Endodermal cell (in vitro differentiated cells): ENCODE results near the gene RGL1. TPM values are rescaled to one million over a fixed set of nuclear protein-coding genes. Genes with fewer than 3 reads are reported as not detected.

Experiments used
- DNase-seq: peaks from one replicate; pipeline ENCODE4 v3.0.0-alpha.2; 2017
- H3K27ac ChIP-seq: 2 replicates; pipeline ENCODE4 v1.5.1; 2013; ENCODE audit warnings: mild to moderate bottlenecking, low read depth, low read length, moderate library complexity
- H3K27me3 ChIP-seq: 2 replicates; pipeline ENCODE4 v1.6.1; 2013; ENCODE audit warnings: mild to moderate bottlenecking, low read length, moderate library complexity; ENCODE audit not compliant: insufficient read depth, control insufficient read depth, poor library complexity, severe bottlenecking
- H3K36me3 ChIP-seq: 2 replicates; pipeline ENCODE4 v1.7.0; 2013; ENCODE audit warnings: mild to moderate bottlenecking, low read length, moderate library complexity; ENCODE audit not compliant: control insufficient read depth, insufficient read depth
- H3K4me1 ChIP-seq: one replicate; pipeline ENCODE4 v1.7.0; 2013; ENCODE audit warnings: low read length; ENCODE audit not compliant: control insufficient read depth, insufficient read depth
- H3K4me3 ChIP-seq: 2 replicates; pipeline ENCODE4 v1.5.1; 2013; ENCODE audit warnings: mild to moderate bottlenecking, low read length, moderate library complexity
- H3K9ac ChIP-seq: 2 replicates; pipeline ENCODE4 v1.6.1; 2013; ENCODE audit warnings: mild to moderate bottlenecking, low read length, moderate library complexity; ENCODE audit not compliant: poor library complexity, severe bottlenecking; ENCODE audit errors: extremely low read depth
- H3K9me3 ChIP-seq: 2 replicates; pipeline ENCODE4 v1.6.1; 2013; ENCODE audit warnings: mild to moderate bottlenecking, low read length, moderate library complexity; ENCODE audit not compliant: control insufficient read depth
- H3K27ac Mint-ChIP-seq: 2 replicates; pipeline ENCODE4 v1.8.0; 2020; ENCODE audit warnings: mixed read lengths
- H3K27me3 Mint-ChIP-seq: 2 replicates; pipeline ENCODE4 v1.8.0; 2021; ENCODE audit warnings: mild to moderate bottlenecking, mixed read lengths; ENCODE audit not compliant: insufficient read depth
- H3K36me3 Mint-ChIP-seq: 2 replicates; pipeline ENCODE4 v1.8.0; 2020; ENCODE audit warnings: low read depth, mixed read lengths
- H3K4me1 Mint-ChIP-seq: 2 replicates; pipeline ENCODE4 v1.8.0; 2020; ENCODE audit warnings: mixed read lengths
- H3K4me3 Mint-ChIP-seq: 2 replicates; pipeline ENCODE4 v1.8.0; 2020; ENCODE audit warnings: mild to moderate bottlenecking, moderate library complexity, mixed read lengths
- H3K9me3 Mint-ChIP-seq: 2 replicates; pipeline ENCODE4 v1.8.0; 2020; ENCODE audit warnings: mild to moderate bottlenecking, mixed read lengths
- WGBS, 2 experiments: methylation state at CpG; one replicate each; pipeline versions ENCODE4 v1.1.5 to v1.1.7; 2013; ENCODE audit warnings: missing lambda C conversion rate in 2 of 2, mixed read lengths in 1 of 2; ENCODE audit not compliant: insufficient coverage in 1 of 2, insufficient read length in 1 of 2; 5-methylcytosine and 5-hydroxymethylcytosine counted together
- total RNA-seq, 2 donors: library from RNA; stranded (reverse); fragmentation: NEBNext Ultra II Directional in 1 of 2; extraction: Animal tissue kit (Norgen Biotek cat#: 25700) in 1 of 2; gene quantifications; 2 replicates in 1 of 2; 3 replicates in 1 of 2; pipeline ENCODE4 v1.2.1, GENCODE V29; 2021
- TF ChIP-seq, protein P1 (sequence below): fragments of 200-600 bp; sonication (generic); conservative IDR thresholded peaks from 2 replicates; pipeline ENCODE4 v1.5.0; 2021; ENCODE audit warnings: antibody characterized with exemption, mild to moderate bottlenecking

Gene RGL1
- total RNA-seq, 2 donors from 2014 or later, result 0.15 to 2.6 TPM

DNA sequence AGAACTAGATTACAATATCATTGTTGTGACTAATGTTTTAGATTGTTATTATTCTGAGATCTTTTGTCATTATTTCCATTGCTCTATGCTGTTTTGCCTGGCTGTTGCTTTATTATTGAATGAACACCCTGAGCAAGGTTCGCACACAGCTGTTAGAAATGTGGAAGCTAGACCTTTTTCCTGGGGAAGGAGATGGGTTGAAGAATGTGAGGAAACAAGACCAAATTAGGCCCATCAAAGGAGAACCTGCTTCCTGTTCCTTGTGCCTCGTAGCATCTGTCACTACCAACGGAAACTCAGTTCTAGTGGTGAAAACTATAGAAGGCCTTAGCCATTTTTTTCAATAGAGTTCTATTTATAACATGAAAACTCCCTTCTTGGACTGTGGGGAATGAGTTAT lies 68.7 kb downstream of the RGL1 start:
- no peak overlapping the region for H3K27ac Mint-ChIP-seq
- no peak overlapping the region for H3K4me3 ChIP-seq
- no peak overlapping the region for H3K4me3 Mint-ChIP-seq
- H3K9me3 ChIP-seq, result no peaks in the 10 kb centered on the region
- no peaks in the 10 kb centered on the region for H3K9me3 Mint-ChIP-seq
- DNase-seq, result no peak
- H3K27ac ChIP-seq, result no peak overlapping the region
- H3K36me3 Mint-ChIP-seq, result no peaks in the 10 kb centered on the region
- TF ChIP-seq, protein P1, sequence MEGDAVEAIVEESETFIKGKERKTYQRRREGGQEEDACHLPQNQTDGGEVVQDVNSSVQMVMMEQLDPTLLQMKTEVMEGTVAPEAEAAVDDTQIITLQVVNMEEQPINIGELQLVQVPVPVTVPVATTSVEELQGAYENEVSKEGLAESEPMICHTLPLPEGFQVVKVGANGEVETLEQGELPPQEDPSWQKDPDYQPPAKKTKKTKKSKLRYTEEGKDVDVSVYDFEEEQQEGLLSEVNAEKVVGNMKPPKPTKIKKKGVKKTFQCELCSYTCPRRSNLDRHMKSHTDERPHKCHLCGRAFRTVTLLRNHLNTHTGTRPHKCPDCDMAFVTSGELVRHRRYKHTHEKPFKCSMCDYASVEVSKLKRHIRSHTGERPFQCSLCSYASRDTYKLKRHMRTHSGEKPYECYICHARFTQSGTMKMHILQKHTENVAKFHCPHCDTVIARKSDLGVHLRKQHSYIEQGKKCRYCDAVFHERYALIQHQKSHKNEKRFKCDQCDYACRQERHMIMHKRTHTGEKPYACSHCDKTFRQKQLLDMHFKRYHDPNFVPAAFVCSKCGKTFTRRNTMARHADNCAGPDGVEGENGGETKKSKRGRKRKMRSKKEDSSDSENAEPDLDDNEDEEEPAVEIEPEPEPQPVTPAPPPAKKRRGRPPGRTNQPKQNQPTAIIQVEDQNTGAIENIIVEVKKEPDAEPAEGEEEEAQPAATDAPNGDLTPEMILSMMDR, result no peak
- peaks cover 8% of the 10 kb centered on the region for H3K4me1 ChIP-seq
- peaks cover 38% of the 10 kb centered on the region for H3K4me1 Mint-ChIP-seq
- H3K36me3 ChIP-seq, result no peaks in the 10 kb centered on the region
- H3K27me3 Mint-ChIP-seq, result no peaks in the 10 kb centered on the region
- no peak overlapping the region for H3K9ac ChIP-seq
- H3K27me3 ChIP-seq, result no peaks in the 10 kb centered on the region
- WGBS, 2 experiments, result 81 to 97% methylated on average over 3 of the region's 3 CpGs

DNA sequence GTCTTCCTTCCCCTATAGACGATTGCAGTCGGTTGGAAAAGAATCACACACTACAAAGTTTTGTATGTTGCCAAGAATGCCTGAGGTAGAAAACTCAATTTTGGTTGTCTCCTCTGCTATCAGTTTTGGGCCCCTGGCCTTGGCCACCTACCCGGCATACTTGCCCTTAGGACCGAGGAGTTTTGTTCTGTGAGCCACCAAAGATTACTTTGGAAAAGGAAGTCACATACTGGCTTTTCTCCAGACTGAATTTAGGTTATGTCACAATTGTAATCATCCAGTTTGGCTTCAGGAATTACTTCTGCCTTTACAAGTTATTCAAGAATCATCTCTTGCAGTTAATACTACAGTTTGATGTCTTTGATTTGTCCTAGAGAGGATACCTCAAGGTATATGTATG lies 71.4 kb downstream of the RGL1 start:
- Histone ChIP-seq H3K4me1 (peaks cover 5% of the 10 kb centered on the region), H3K36me3 (no peaks in the 10 kb centered on the region), H3K9ac (no peak overlapping the region), H3K9me3 (no peaks in the 10 kb centered on the region), H3K27ac (no peak overlapping the region), H3K27me3 (no peaks in the 10 kb centered on the region), H3K4me3 (no peak overlapping the region)
- Mint-ChIP-seq H3K27me3 (no peaks in the 10 kb centered on the region), H3K4me1 (peaks cover 41% of the 10 kb centered on the region), H3K27ac (no peak overlapping the region), H3K9me3 (no peaks in the 10 kb centered on the region), H3K4me3 (no peak overlapping the region), H3K36me3 (no peaks in the 10 kb centered on the region)
- 87 to 93% methylated on average over 3 to 4 of the region's 4 CpGs for WGBS, 2 experiments
- DNase-seq, result no peak
- TF ChIP-seq, protein P1, result no peak

DNA sequence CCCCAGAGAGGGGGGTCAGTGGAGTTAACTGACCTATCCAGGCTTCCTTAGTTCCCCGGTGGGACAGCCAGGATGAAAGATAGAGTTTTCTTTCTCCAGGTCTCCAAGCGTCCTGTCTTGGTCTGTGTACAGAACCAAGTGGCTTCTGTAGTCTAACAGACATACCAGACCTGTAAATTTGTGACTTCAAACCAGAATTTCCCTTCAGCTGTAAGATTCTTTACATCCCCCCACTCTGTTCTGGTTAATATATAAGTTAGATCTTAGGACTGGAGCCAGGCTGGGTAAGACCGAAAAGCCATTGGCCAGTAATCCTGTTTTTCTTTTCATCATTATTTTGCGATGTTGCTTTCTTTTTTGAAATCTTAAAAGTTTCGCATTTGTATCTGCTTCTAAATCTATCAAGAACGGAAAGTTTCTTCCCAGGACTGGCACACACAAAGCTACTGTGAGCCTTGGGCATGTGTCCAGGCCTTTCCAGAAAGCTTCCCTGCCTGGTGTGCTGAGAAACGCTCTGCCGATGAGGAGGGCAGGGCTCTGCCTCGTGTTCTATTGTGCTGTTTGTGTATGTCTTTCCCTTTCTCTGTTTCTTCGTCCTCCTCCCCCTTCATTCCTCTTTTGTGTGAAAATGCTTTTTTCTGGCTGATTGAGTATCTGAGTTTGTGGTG lies 72.3 kb downstream of the RGL1 start:
- Histone ChIP-seq H3K27me3 (no peaks in the 10 kb centered on the region), H3K4me3 (no peak overlapping the region), H3K27ac (peak overlapping the region; percentile 21), H3K4me1 (peaks cover 5% of the 10 kb centered on the region), H3K9ac (no peak overlapping the region), H3K36me3 (no peaks in the 10 kb centered on the region), H3K9me3 (no peaks in the 10 kb centered on the region)
- H3K4me1 Mint-ChIP-seq, result peaks cover 41% of the 10 kb centered on the region
- no peak for DNase-seq
- H3K27me3 Mint-ChIP-seq, result no peaks in the 10 kb centered on the region
- H3K27ac Mint-ChIP-seq, result no peak overlapping the region
- H3K4me3 Mint-ChIP-seq, result no peak overlapping the region
- WGBS, 2 experiments, result 89 to 96% methylated on average over 6 to 10 of the region's 10 CpGs
- TF ChIP-seq, protein P1, result no peak
- H3K36me3 Mint-ChIP-seq, result no peaks in the 10 kb centered on the region
- no peaks in the 10 kb centered on the region for H3K9me3 Mint-ChIP-seq
